Neural cell (in vitro differentiated cells): ENCODE measurements around the gene ADCYAP1. TPM values are rescaled to one million over a fixed set of nuclear protein-coding genes. Genes with fewer than 3 reads are reported as not detected.

Experiments
- H2AFZ ChIP-seq: fragments of 200-600, 300-800 bp; sonication (generic), shearing (Covaris generic); 2 replicates; pipeline ENCODE4 v1.6.0; 2014; ENCODE audit warnings: low read depth, mild to moderate bottlenecking, antibody characterized with exemption, low read length, moderate library complexity
- H3F3A ChIP-seq: fragments of 200-600 bp; shearing (Covaris generic); 2 replicates; pipeline ENCODE4 v1.6.1; 2016; ENCODE audit warnings: mild to moderate bottlenecking, moderate library complexity, mixed read lengths, antibody characterized with exemption, low read length; ENCODE audit not compliant: insufficient read depth, poor library complexity, severe bottlenecking
- H3K27ac ChIP-seq: fragments of 200-600, 300-800 bp; sonication (generic), shearing (Covaris generic); 2 replicates; pipeline ENCODE4 v1.5.1; 2014; ENCODE audit warnings: mild to moderate bottlenecking, low read length, moderate library complexity
- H3K27me3 ChIP-seq: fragments of 300-800, 200-600 bp; sonication (generic), shearing (Covaris generic); 2 replicates; pipeline ENCODE4 v1.6.0; 2014; ENCODE audit warnings: mild to moderate bottlenecking, low read depth, low read length, moderate library complexity; ENCODE audit not compliant: insufficient read depth
- H3K36me3 ChIP-seq: fragments of 300-800, 200-600 bp; sonication (generic), shearing (Covaris generic); 2 replicates; pipeline ENCODE4 v1.5.1; 2014; ENCODE audit warnings: mild to moderate bottlenecking, antibody characterized with exemption, low read length, moderate library complexity; ENCODE audit not compliant: insufficient read depth
- H3K4me2 ChIP-seq: fragments of 300-800, 200-600 bp; sonication (generic), shearing (Covaris generic); 2 replicates; pipeline ENCODE4 v1.6.0; 2014; ENCODE audit warnings: mild to moderate bottlenecking, low read length
- H3K4me3 ChIP-seq: fragments of 300-800, 200-600 bp; sonication (generic), shearing (Covaris generic); 2 replicates; pipeline ENCODE4 v1.5.1; 2014; ENCODE audit warnings: mild to moderate bottlenecking, low read length, moderate library complexity
- H3K79me2 ChIP-seq: fragments of 200-600 bp; shearing (Covaris generic); replicated peaks from 2 replicates; pipeline ENCODE4 v1.6.0; 2014; ENCODE audit warnings: mild to moderate bottlenecking, low read length, moderate library complexity; ENCODE audit not compliant: insufficient read depth
- H3K9ac ChIP-seq: fragments of 300-800, 200-600 bp; sonication (generic), shearing (Covaris generic); 2 replicates; pipeline ENCODE4 v1.6.1; 2016; ENCODE audit warnings: mild to moderate bottlenecking, low read length, mixed read lengths
- H3K9me2 ChIP-seq: fragments of 200-600 bp; shearing (Covaris generic); 2 replicates; pipeline ENCODE4 v1.6.1; 2016; ENCODE audit warnings: mild to moderate bottlenecking, low read length, mixed read lengths; ENCODE audit not compliant: insufficient read depth
- H3K9me3 ChIP-seq: fragments of 200-600, 300-800 bp; sonication (generic), shearing (Covaris generic); 2 replicates; pipeline ENCODE4 v1.6.1; 2016; ENCODE audit warnings: mild to moderate bottlenecking, mixed run types, low read length, moderate library complexity, mixed read lengths
- H4K20me1 ChIP-seq: fragments of 200-600 bp; shearing (Covaris generic); 2 replicates; pipeline ENCODE4 v1.6.1; 2016; ENCODE audit warnings: mild to moderate bottlenecking, mixed run types; ENCODE audit not compliant: insufficient read depth
- EP300 ChIP-seq: fragments of 450-650 bp; conservative IDR thresholded peaks from 2 replicates; pipeline ENCODE4 v1.6.1; 2014; ENCODE audit warnings: antibody characterized with exemption, mild to moderate bottlenecking, moderate library complexity; ENCODE audit not compliant: poor library complexity, severe bottlenecking
- EZH2 ChIP-seq: fragments of 200-600, 300-800 bp; shearing (Covaris generic), sonication (generic); IDR thresholded peaks from 2 replicates; pipeline ENCODE4 v1.6.1; 2014; ENCODE audit warnings: antibody characterized with exemption, low read length, borderline replicate concordance, mild to moderate bottlenecking; ENCODE audit not compliant: insufficient read depth, poor library complexity, severe bottlenecking
- MXI1 ChIP-seq: fragments of 450-650 bp; conservative IDR thresholded peaks from 2 replicates; pipeline ENCODE4 v1.6.1; 2014; ENCODE audit warnings: antibody characterized with exemption, mild to moderate bottlenecking; ENCODE audit not compliant: poor library complexity, severe bottlenecking
- POLR2AphosphoS5 ChIP-seq: IDR thresholded peaks from 2 replicates; pipeline ENCODE4 v1.6.1; 2012
- RAD21 ChIP-seq: fragments of 450-650 bp; conservative IDR thresholded peaks from 2 replicates; pipeline ENCODE4 v1.6.1; 2014; ENCODE audit warnings: antibody characterized with exemption, mild to moderate bottlenecking, moderate library complexity
- REST ChIP-seq: IDR thresholded peaks from 2 replicates; pipeline ENCODE4 v1.6.1; 2012; ENCODE audit warnings: borderline replicate concordance
- SMC3 ChIP-seq: fragments of 450-650 bp; conservative IDR thresholded peaks from 2 replicates; pipeline ENCODE4 v1.6.1; 2014; ENCODE audit warnings: antibody characterized with exemption, mild to moderate bottlenecking, moderate library complexity; ENCODE audit not compliant: poor library complexity
- TAF1 ChIP-seq: IDR thresholded peaks from 2 replicates; pipeline ENCODE4 v1.6.1; 2012; ENCODE audit warnings: low read depth
- polyA plus RNA-seq: library from polyadenylated mRNA; depleted of rRNA; stranded (reverse); fragments of >200 nt; gene quantifications from 2 replicates; pipeline ENCODE4 v1.2.3, GENCODE V29; 2014
- TF ChIP-seq, protein P1 (sequence below): fragments of 450-650 bp; IDR thresholded peaks from 2 replicates; pipeline ENCODE4 v1.5.1; 2014; ENCODE audit warnings: antibody characterized with exemption, mild to moderate bottlenecking, moderate library complexity; ENCODE audit not compliant: poor library complexity, severe bottlenecking

ADCYAP1 gene
- polyA plus RNA-seq, 1 donor from 2014 or later = 0.98 TPM

- Histone ChIP-seq H3F3A (no peaks in the 10 kb centered on the region), H2AFZ (no peak overlapping the region), H3K79me2 (no peaks in the 10 kb centered on the region), H3K4me2 (no peak overlapping the region), H3K27me3 (peaks cover 60% of the 10 kb centered on the region), H3K4me3 (no peak overlapping the region), H3K36me3 (no peaks in the 10 kb centered on the region), H4K20me1 (no peaks in the 10 kb centered on the region), H3K27ac (no peak overlapping the region), H3K9me3 (no peaks in the 10 kb centered on the region), H3K9me2 (no peaks in the 10 kb centered on the region), H3K9ac (no peak overlapping the region)
- TF ChIP-seq, protein P1, sequence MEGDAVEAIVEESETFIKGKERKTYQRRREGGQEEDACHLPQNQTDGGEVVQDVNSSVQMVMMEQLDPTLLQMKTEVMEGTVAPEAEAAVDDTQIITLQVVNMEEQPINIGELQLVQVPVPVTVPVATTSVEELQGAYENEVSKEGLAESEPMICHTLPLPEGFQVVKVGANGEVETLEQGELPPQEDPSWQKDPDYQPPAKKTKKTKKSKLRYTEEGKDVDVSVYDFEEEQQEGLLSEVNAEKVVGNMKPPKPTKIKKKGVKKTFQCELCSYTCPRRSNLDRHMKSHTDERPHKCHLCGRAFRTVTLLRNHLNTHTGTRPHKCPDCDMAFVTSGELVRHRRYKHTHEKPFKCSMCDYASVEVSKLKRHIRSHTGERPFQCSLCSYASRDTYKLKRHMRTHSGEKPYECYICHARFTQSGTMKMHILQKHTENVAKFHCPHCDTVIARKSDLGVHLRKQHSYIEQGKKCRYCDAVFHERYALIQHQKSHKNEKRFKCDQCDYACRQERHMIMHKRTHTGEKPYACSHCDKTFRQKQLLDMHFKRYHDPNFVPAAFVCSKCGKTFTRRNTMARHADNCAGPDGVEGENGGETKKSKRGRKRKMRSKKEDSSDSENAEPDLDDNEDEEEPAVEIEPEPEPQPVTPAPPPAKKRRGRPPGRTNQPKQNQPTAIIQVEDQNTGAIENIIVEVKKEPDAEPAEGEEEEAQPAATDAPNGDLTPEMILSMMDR = no peak
- TF ChIP-seq EP300 (no peak), SMC3 (no peak), TAF1 (no peak), RAD21 (no peak), MXI1 (no peak), EZH2 (no peak), REST (no peak), POLR2AphosphoS5 (no peak)
Observed at GRCh38 chr18:911486-911885, 6.8 kb downstream of the ADCYAP1 start.

DNA sequence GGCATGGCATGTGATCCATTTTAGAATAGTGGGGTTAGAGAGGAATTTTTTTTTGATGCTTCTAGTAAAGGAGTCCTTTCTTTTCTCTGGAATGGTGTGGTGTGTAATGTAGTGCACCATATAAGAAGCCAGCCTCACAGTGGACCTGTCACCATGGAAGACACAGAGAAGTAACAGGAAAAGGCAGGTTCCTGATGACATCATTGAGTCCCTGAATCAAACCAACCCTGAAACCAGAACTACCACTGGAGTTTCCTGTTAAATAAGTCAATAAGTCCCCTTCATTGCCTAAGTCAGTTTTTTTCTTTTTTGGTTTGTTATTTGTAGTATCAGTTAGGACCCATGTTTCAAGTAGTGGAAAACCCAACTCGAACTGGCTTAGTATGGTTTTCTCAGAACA is 11.9 kb downstream of the ADCYAP1 start:
- Histone ChIP-seq H3K36me3 (no peaks in the 10 kb centered on the region), H3K27me3 (peaks cover 10% of the 10 kb centered on the region), H3F3A (no peaks in the 10 kb centered on the region), H3K27ac (no peak overlapping the region), H4K20me1 (no peaks in the 10 kb centered on the region), H2AFZ (no peak overlapping the region), H3K9me3 (no peaks in the 10 kb centered on the region), H3K9ac (no peak overlapping the region), H3K4me3 (no peak overlapping the region), H3K79me2 (no peaks in the 10 kb centered on the region), H3K9me2 (no peaks in the 10 kb centered on the region), H3K4me2 (no peak overlapping the region)
- TF ChIP-seq TAF1 = no peak

- H3K9me2 ChIP-seq = no peaks in the 10 kb centered on the region
- no peaks in the 10 kb centered on the region for H3K79me2 ChIP-seq
- H3K27me3 ChIP-seq = no peaks in the 10 kb centered on the region
- H3K27ac ChIP-seq = no peak overlapping the region
- H3K4me2 ChIP-seq = no peak overlapping the region
- H3K36me3 ChIP-seq = no peaks in the 10 kb centered on the region
- no peak for TF ChIP-seq RAD21
- no peak for TF ChIP-seq EZH2
- no peak for TF ChIP-seq TAF1
- TF ChIP-seq, protein P1 = no peak
- TF ChIP-seq EP300 = no peak
- TF ChIP-seq MXI1 = no peak
- no peak for TF ChIP-seq SMC3
- no peak for TF ChIP-seq POLR2AphosphoS5
- TF ChIP-seq REST = no peak
- H3K9me3 ChIP-seq = no peaks in the 10 kb centered on the region
- no peak overlapping the region for H3K4me3 ChIP-seq
- no peaks in the 10 kb centered on the region for H4K20me1 ChIP-seq
- no peak overlapping the region for H3K9ac ChIP-seq
- H2AFZ ChIP-seq = no peak overlapping the region
- peaks cover 1% of the 10 kb centered on the region for H3F3A ChIP-seq
Observed at GRCh38 chr18:919078-919477, 14.4 kb downstream of the ADCYAP1 start.
